ENCODE data around the gene FAF1.

- TF ChIP-seq, protein P1, sequence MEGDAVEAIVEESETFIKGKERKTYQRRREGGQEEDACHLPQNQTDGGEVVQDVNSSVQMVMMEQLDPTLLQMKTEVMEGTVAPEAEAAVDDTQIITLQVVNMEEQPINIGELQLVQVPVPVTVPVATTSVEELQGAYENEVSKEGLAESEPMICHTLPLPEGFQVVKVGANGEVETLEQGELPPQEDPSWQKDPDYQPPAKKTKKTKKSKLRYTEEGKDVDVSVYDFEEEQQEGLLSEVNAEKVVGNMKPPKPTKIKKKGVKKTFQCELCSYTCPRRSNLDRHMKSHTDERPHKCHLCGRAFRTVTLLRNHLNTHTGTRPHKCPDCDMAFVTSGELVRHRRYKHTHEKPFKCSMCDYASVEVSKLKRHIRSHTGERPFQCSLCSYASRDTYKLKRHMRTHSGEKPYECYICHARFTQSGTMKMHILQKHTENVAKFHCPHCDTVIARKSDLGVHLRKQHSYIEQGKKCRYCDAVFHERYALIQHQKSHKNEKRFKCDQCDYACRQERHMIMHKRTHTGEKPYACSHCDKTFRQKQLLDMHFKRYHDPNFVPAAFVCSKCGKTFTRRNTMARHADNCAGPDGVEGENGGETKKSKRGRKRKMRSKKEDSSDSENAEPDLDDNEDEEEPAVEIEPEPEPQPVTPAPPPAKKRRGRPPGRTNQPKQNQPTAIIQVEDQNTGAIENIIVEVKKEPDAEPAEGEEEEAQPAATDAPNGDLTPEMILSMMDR (conservative IDR thresholded peaks at IDR 0.05; ENCODE audit: low read length): no peak
- no peak for TF ChIP-seq EZH2phosphoT487 (IDR thresholded peaks at IDR 0.05; ENCODE audit: borderline replicate concordance, low read depth, low read length)
These were observed 99.8 kb downstream of the FAF1 start for GRCh38 chr1:50860256-50860655.

Measured in OCI-LY7 (cell line).